K562 (cell line): ENCODE results near the gene GMDS. TPM values are rescaled to one million over a fixed set of nuclear protein-coding genes. Genes with fewer than 3 reads are reported as not detected.

Source experiments
- ATAC-seq: fragments of 200-7000 bp; cut with Tn5 transposase; 3 replicates; pipeline ENCODE4 v1.9.1; 2020; ENCODE audit warnings: moderate library complexity
- BruUV-seq: library from RNA; stranded (reverse); fragments of 400-500 nt; replicated peaks from 2 replicates; lab custom pipeline; 2021; lab: Mats Ljungman, UMichigan
- CTCF ChIA-PET: fragments of 300-600 bp; formaldehyde crosslinking; extraction: SDS; loops from one replicate; lab custom pipeline; 2021; ENCODE audit warnings: low intra/inter-chr PET ratio; lab: Yijun Ruan, JAX
- POLR2A ChIA-PET: fragments of 300-600, 350-650 bp; sonication (Branson Sonifier 250); formaldehyde crosslinking; extraction: SDS; loops from one replicate; lab custom pipeline; 2021; ENCODE audit warnings: antibody characterized with exemption, inconsistent platforms; lab: Yijun Ruan, JAX
- DNase-seq, 4 experiments: peaks; one replicate each; pipeline versions ENCODE4 v3.0.0 to v3.0.0-alpha.2; 2011 to 2018; ENCODE audit warnings: low spot score in 3 of 4, mixed read lengths in 3 of 4; ENCODE audit errors: extremely low read depth in 1 of 4
- FAIRE-seq: peaks from 2 replicates; lab custom pipeline; 2011; peaks lifted over from hg19 to GRCh38; lab: Jason Lieb, UNC
- H2AFZ ChIP-seq: 2 replicates; pipeline ENCODE4 v1.6.0; 2011; ENCODE audit warnings: low read depth, low read length, control low read depth, inconsistent platforms
- H3K27ac ChIP-seq: fragments of 200-600 bp; 3 replicates; pipeline ENCODE4 v1.8.0; 2011; ENCODE audit warnings: low read depth, mild to moderate bottlenecking, control low read depth, inconsistent platforms, low read length, moderate library complexity, mixed read lengths; ENCODE audit errors: extremely low read depth
- H3K27me3 ChIP-seq, 2 experiments: fragments of 300-600 bp in 1 of 2; 2 replicates in 1 of 2; 3 replicates in 1 of 2; pipeline versions ENCODE4 v1.6.0 to v1.8.0; 2011; ENCODE audit warnings: inconsistent platforms in 2 of 2, low read length in 2 of 2, mild to moderate bottlenecking in 1 of 2, mixed read lengths in 1 of 2, moderate library complexity in 1 of 2; ENCODE audit not compliant: control insufficient read depth in 2 of 2, insufficient read depth in 2 of 2
- H3K36me3 ChIP-seq: fragments of 300-600 bp; 3 replicates; pipeline ENCODE4 v1.8.0; 2011; ENCODE audit warnings: mild to moderate bottlenecking, low read length, inconsistent platforms; ENCODE audit not compliant: control insufficient read depth, insufficient read depth
- H3K4me1 ChIP-seq, 2 experiments: fragments of 200-600 bp in 1 of 2; replicated peaks in 1 of 2; 2 replicates in 1 of 2; 3 replicates in 1 of 2; pipeline versions ENCODE4 v1.5.1 to v1.8.0; 2011; ENCODE audit warnings: inconsistent platforms in 2 of 2, low read length in 2 of 2, mild to moderate bottlenecking in 1 of 2, mixed read lengths in 1 of 2, moderate library complexity in 1 of 2; ENCODE audit not compliant: control insufficient read depth in 2 of 2, insufficient read depth in 2 of 2
- H3K4me2 ChIP-seq: 2 replicates; pipeline ENCODE4 v1.6.1; 2011; ENCODE audit warnings: low read length, control low read depth, inconsistent platforms, mixed read lengths; ENCODE audit not compliant: insufficient read depth
- H3K4me3 ChIP-seq: fragments of 200-600 bp; sonication (generic), shearing (Covaris generic); 2 replicates; pipeline ENCODE4 v1.5.1; 2016; ENCODE audit warnings: control low read depth, inconsistent platforms
- H3K79me2 ChIP-seq: fragments of 200-600 bp; 3 replicates; pipeline ENCODE4 v1.8.0; 2011; ENCODE audit warnings: low read length, inconsistent platforms; ENCODE audit not compliant: control insufficient read depth, insufficient read depth
- H3K9ac ChIP-seq, 2 experiments: 2 replicates each; pipeline versions ENCODE4 v1.6.0 to v1.6.1; 2011; ENCODE audit warnings: low read depth in 2 of 2, low read length in 2 of 2, control low read depth in 1 of 2, inconsistent platforms in 1 of 2, mild to moderate bottlenecking in 1 of 2, mixed read lengths in 1 of 2; ENCODE audit not compliant: insufficient read depth in 1 of 2
- H3K9me1 ChIP-seq: one replicate; pipeline ENCODE4 v1.6.0; 2011; ENCODE audit warnings: inconsistent platforms, mild to moderate bottlenecking, low read length, moderate library complexity; ENCODE audit not compliant: control insufficient read depth, insufficient read depth
- H3K9me3 ChIP-seq: replicated peaks from 2 replicates; pipeline ENCODE4 v1.5.1; 2011; ENCODE audit warnings: low read depth, low read length, inconsistent platforms; ENCODE audit not compliant: control insufficient read depth, insufficient read depth
- H4K20me1 ChIP-seq: replicated peaks from 2 replicates; pipeline ENCODE4 v1.6.1; 2011; ENCODE audit warnings: low read length, inconsistent platforms, mixed read lengths; ENCODE audit not compliant: control insufficient read depth, insufficient read depth
- CEBPB ChIP-seq: fragments of 450-650 bp; IDR thresholded peaks from 2 replicates; pipeline ENCODE4 v1.6.1; 2016; ENCODE audit warnings: missing genetic modification characterization, missing compliant biosample characterization
- CEBPG ChIP-seq, 3 experiments: fragments of 200-800 bp in 1 of 3; sonication (Bioruptor generic) in 1 of 3; sonication (generic) in 1 of 3; formaldehyde crosslinking in 1 of 3; IDR thresholded peaks in 2 of 3; conservative IDR thresholded peaks in 1 of 3; 2 replicates each; pipeline versions ENCODE4 v1.6.1 to v1.8.0; 2016 to 2022; ENCODE audit warnings: missing compliant biosample characterization in 2 of 3, missing genetic modification characterization in 2 of 3, mild to moderate bottlenecking in 1 of 3, missing genetic modification reagents in 1 of 3
- COPS2 ChIP-seq: fragments of 450-650 bp; conservative IDR thresholded peaks from 2 replicates; pipeline ENCODE4 v1.6.1; 2016; ENCODE audit warnings: mild to moderate bottlenecking, moderate library complexity
- ELF4 ChIP-seq: fragments of 450-650 bp; formaldehyde crosslinking; IDR thresholded peaks from 2 replicates; pipeline ENCODE4 v1.4.0; 2022; ENCODE audit warnings: missing genetic modification characterization
- FOXJ2 ChIP-seq: fragments of 200-800 bp; sonication (Bioruptor generic); IDR thresholded peaks from 2 replicates; pipeline ENCODE4 v1.6.1; 2016; ENCODE audit warnings: missing genetic modification characterization, missing compliant biosample characterization
- HEY1 ChIP-seq: fragments of 250-450 bp; sonication (Bioruptor Pico); IDR thresholded peaks from 2 replicates; pipeline ENCODE4 v1.5.0; 2020; ENCODE audit warnings: mild to moderate bottlenecking, moderate library complexity, borderline replicate concordance
- MIER1 ChIP-seq: fragments of 450-650 bp; IDR thresholded peaks from 2 replicates; pipeline ENCODE4 v1.6.1; 2016; ENCODE audit warnings: antibody characterized with exemption, mild to moderate bottlenecking, low read depth
- RCOR1 ChIP-seq, 2 experiments: IDR thresholded peaks; 2 replicates each; pipeline ENCODE4 v1.6.1; 2012; ENCODE audit warnings: low read depth in 2 of 2, low read length in 2 of 2, borderline replicate concordance in 1 of 2, improper control_type of control experiment in 1 of 2
- VEZF1 ChIP-seq: fragments of 200-800 bp; sonication (Bioruptor generic); IDR thresholded peaks from 2 replicates; pipeline ENCODE4 v1.6.1; 2017; ENCODE audit warnings: missing genetic modification characterization, missing compliant biosample characterization
- ZFP36 ChIP-seq: fragments of 150-350 bp; IDR thresholded peaks from 2 replicates; pipeline ENCODE4 v1.6.1; 2018; ENCODE audit warnings: low read length, low read depth; ENCODE audit not compliant: partially characterized antibody
- ZNF77 ChIP-seq: fragments of 250-450 bp; sonication (Bioruptor Pico); IDR thresholded peaks from 2 replicates; pipeline ENCODE4 v1.5.0; 2020
- ZSCAN32 ChIP-seq: fragments of 450-650 bp; formaldehyde crosslinking; IDR thresholded peaks from 2 replicates; pipeline ENCODE4 v1.4.0; 2020; ENCODE audit warnings: mild to moderate bottlenecking, moderate library complexity
- WGBS: fragments of 100-300 bp; shearing (Covaris generic); methylation state at CpG from one replicate; pipeline ENCODE4 v1.1.6; 2016; ENCODE audit warnings: low coverage, mixed read lengths; ENCODE audit not compliant: insufficient coverage; ENCODE audit errors: missing lambda C conversion rate; 5-methylcytosine and 5-hydroxymethylcytosine counted together
- in situ Hi-C: fragments of 300-500 bp; cut with MboI; formaldehyde crosslinking; loops from 4 replicates; pipeline ENCODE4 v1.15.0; 2018; ENCODE audit warnings: inconsistent platforms, mixed read lengths
- intact Hi-C: fragments of 100-400 bp; cut with micrococcal nuclease; formaldehyde crosslinking; loops from 2 replicates; pipeline ENCODE4 v1.14.2; 2022
- polyA plus RNA-seq, 8 experiments: library from polyadenylated mRNA; depleted of rRNA in 4 of 8; stranded (reverse) in 5 of 8; unstranded in 3 of 8; fragments of >200 nt; fragmentation: Nextera tagmentation in 2 of 8; fragmentation: Illumina TruSeq in 1 of 8; extraction: Ambion mirVana in 2 of 8; extraction: Trizol in 1 of 8; gene quantifications; 2 replicates each; pipeline versions ENCODE4 v1.2.1 to v1.2.3, GENCODE V29; 2011 to 2014; ENCODE audit warnings: inconsistent platforms in 1 of 8, missing spikeins in 1 of 8
- total RNA-seq, 7 experiments: library from RNA; depleted of rRNA in 6 of 7; stranded (reverse); fragments of >200 nt in 6 of 7; fragmentation: Illumina TruSeq in 2 of 7; extraction: Trizol in 2 of 7; gene quantifications; 2 replicates each; pipeline versions ENCODE4 v1.2.1 to v1.2.3, GENCODE V29; 2011 to 2021; ENCODE audit warnings: low replicate concordance in 1 of 7

The GMDS gene
- total and polyA plus RNA-seq, 9 of the 15 experiments (the other 6 are each of a cell fraction or from before 2014, with no cell fraction given), result 0.48 to 31.8 (median 13.4) TPM

GRCh38 chr6:2158596-2159271, 86.7 kb downstream of the GMDS start (continued):
- TF ChIP-seq VEZF1 (CRISPR knock-in tag) (no peak), FOXJ2 (tag) (no peak), MIER1 (no peak), CEBPB (tag) (peak; percentile 58), ZFP36 (no peak), COPS2 (no peak), ELF4 (CRISPR knock-in tag) (no peak), ZNF77 (CRISPR knock-in tag) (no peak)

GRCh38 chr6:2157441-2158127, 87.8 kb downstream of the GMDS start:
- ChIA-PET CTCF (interaction anchor here (1.1 kb wide), 1 partner anchor 561 kb away, joined by 3 read pairs; no protein-coding TSS in a partner anchor), POLR2A (no interaction called here)
- WGBS, result 0% methylated on average over 1 of the region's 1 CpG
- in situ Hi-C loops (no loop called here), intact Hi-C loops (loop anchor here (1.0 kb wide), 1 partner anchor 197 kb away; no protein-coding TSS in a partner anchor)
- H3K27ac ChIP-seq, result no peak overlapping the region
- no TSS peak for BruUV-seq
- H3K27me3 ChIP-seq, result no peaks in the 10 kb centered on the region; a peak in 1 of 5 replicates
- no peaks in the 10 kb centered on the region for H3K9me1 ChIP-seq
- H3K36me3 ChIP-seq, result no peaks in the 10 kb centered on the region
- H3K79me2 ChIP-seq, result no peaks in the 10 kb centered on the region
- H2AFZ ChIP-seq, result no peak overlapping the region
- FAIRE-seq, result no peak
- H4K20me1 ChIP-seq, result no peaks in the 10 kb centered on the region
- no peak overlapping the region for H3K4me3 ChIP-seq
- H3K4me2 ChIP-seq, result no peak overlapping the region
- DNase-seq, result no peak
- no peak for TF ChIP-seq CEBPG (CRISPR knock-in tag; IDR thresholded peaks at IDR 0.05)
- peak; percentile 63 to 64 for TF ChIP-seq CEBPG (tag; conservative IDR thresholded peaks at IDR 0.05 in 1 of 2, IDR thresholded peaks at IDR 0.05 in 1 of 2)
- TF ChIP-seq RCOR1 (IDR thresholded peaks at IDR 0.05; ENCODE audit: borderline replicate concordance in 1 of 2, low read depth in 2 of 2, low read length in 2 of 2), result no peak
- peak; percentile 58; the same call in 1 of the 2 replicates for TF ChIP-seq ZSCAN32
- no peak for TF ChIP-seq HEY1 (CRISPR knock-in tag)
- H3K9me3 ChIP-seq, result no peaks in the 10 kb centered on the region
- no peak overlapping the region for H3K9ac ChIP-seq
- no peaks in the 10 kb centered on the region for H3K4me1 ChIP-seq
- no peak for ATAC-seq
